Ishikawa (cell line): ENCODE data around the gene SMIM35.

Source experiments
- CEBPB ChIP-seq: IDR thresholded peaks from 2 replicates; pipeline ENCODE4 v1.6.1; 2012
- NFIC ChIP-seq: IDR thresholded peaks from 2 replicates; pipeline ENCODE4 v1.6.1; 2012
- TCF12 ChIP-seq: IDR thresholded peaks from 2 replicates; pipeline ENCODE4 v1.6.1; 2012; ENCODE audit warnings: low read depth
- TF ChIP-seq, protein P1 (sequence below): IDR thresholded peaks from 2 replicates; pipeline ENCODE4 v1.6.1; 2012

DNA sequence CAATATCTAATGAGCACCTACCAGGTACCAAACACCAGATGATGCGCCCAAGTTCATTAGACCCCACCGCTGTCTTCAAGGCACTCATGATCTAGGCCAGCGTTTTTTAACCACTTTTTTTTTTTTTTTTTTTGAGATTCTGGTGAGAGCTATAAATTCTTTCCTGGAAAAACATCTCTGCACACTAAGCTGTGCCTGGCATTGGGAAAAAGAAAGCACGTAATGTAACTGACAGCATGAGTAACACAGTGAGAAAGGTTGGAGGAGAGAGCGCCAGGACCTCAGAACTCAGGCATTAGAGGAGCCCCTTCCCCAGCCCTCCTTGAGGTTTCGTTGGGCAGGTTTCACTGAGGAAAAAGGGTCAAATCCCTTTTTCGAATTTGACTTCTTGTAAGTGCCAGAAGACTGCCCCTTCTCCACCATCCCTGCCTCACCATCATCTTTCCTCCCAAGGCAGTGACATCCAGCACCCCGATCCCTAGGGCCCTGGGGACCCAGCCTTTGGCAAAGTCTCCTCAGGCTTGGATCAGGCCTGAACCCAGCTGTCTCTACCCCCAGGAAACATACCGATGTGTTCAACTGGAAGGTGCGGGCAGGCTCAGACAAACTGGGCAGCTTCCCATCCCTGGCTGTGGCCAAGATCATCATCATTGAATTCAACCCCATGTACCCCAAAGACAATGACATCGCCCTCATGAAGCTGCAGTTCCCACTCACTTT lies 26.1 kb upstream of the SMIM35 start:
- TF ChIP-seq NFIC (no peak), CEBPB (no peak), TCF12 (no peak)
- TF ChIP-seq, protein P1, sequence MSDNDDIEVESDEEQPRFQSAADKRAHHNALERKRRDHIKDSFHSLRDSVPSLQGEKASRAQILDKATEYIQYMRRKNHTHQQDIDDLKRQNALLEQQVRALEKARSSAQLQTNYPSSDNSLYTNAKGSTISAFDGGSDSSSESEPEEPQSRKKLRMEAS: no peak
